GM10266 (cell line): Measurements from ENCODE around the gene SLC41A2.

Experiments used
- DNase-seq: peaks from one replicate; pipeline ENCODE4 v3.0.0; 2012; ENCODE audit errors: extremely low spot score
- TF ChIP-seq, protein P1 (sequence below): IDR thresholded peaks from 2 replicates; pipeline ENCODE4 v1.5.1; 2012; ENCODE audit warnings: mild to moderate bottlenecking, low read depth; ENCODE audit not compliant: control insufficient read depth, insufficient read depth; ENCODE audit errors: missing control alignments

The SLC41A2 gene, protein sequence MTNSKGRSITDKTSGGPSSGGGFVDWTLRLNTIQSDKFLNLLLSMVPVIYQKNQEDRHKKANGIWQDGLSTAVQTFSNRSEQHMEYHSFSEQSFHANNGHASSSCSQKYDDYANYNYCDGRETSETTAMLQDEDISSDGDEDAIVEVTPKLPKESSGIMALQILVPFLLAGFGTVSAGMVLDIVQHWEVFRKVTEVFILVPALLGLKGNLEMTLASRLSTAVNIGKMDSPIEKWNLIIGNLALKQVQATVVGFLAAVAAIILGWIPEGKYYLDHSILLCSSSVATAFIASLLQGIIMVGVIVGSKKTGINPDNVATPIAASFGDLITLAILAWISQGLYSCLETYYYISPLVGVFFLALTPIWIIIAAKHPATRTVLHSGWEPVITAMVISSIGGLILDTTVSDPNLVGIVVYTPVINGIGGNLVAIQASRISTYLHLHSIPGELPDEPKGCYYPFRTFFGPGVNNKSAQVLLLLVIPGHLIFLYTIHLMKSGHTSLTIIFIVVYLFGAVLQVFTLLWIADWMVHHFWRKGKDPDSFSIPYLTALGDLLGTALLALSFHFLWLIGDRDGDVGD

DNA sequence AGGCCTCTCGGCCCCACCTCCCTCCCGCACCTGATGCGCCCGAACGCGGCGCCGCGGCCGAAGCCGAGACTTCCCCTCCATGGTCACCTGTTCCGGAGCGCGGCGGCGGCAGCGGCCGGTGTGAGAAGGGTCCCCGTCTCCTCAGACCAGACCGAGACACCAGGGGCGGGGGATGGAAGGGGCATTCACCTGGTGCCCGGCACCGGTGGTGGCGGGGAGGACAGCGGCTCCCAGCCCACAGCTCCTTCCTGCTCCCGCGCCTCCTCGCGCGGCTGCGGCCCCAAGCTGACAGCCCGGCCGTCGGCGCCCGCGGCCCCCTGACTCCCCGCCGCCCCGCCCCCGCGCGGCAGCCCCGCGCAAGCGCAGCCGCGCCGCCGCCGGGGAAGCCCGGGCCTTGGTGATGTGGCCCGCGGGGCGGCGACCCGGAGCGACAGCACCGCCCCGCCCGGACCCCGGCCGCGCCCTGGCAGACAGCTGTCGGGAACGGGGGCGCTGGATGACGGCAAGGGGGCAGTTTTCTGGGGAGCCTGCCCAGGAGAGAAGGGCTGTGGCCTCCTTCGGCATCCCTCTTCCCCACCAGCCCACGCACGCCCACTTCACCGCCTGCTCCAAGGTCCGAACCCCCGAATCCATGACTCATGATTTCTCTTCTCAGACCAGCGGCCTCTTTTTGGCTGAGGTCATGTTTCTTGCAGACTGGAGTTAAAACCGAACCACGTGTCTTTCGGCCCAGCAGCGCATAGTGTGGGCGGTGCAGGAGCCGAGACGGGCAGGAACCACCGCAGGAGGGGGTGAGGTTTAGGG, at the start of gene SLC41A2:
Gene SLC41A2 (minus strand): TSS at position 290 of the 804 bp plus-strand sequence. CDS start 29,763 bp downstream, outside the sequence.
- peak; percentile 95 for DNase-seq
- TF ChIP-seq, protein P1, sequence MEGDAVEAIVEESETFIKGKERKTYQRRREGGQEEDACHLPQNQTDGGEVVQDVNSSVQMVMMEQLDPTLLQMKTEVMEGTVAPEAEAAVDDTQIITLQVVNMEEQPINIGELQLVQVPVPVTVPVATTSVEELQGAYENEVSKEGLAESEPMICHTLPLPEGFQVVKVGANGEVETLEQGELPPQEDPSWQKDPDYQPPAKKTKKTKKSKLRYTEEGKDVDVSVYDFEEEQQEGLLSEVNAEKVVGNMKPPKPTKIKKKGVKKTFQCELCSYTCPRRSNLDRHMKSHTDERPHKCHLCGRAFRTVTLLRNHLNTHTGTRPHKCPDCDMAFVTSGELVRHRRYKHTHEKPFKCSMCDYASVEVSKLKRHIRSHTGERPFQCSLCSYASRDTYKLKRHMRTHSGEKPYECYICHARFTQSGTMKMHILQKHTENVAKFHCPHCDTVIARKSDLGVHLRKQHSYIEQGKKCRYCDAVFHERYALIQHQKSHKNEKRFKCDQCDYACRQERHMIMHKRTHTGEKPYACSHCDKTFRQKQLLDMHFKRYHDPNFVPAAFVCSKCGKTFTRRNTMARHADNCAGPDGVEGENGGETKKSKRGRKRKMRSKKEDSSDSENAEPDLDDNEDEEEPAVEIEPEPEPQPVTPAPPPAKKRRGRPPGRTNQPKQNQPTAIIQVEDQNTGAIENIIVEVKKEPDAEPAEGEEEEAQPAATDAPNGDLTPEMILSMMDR: peak; percentile 21

DNA sequence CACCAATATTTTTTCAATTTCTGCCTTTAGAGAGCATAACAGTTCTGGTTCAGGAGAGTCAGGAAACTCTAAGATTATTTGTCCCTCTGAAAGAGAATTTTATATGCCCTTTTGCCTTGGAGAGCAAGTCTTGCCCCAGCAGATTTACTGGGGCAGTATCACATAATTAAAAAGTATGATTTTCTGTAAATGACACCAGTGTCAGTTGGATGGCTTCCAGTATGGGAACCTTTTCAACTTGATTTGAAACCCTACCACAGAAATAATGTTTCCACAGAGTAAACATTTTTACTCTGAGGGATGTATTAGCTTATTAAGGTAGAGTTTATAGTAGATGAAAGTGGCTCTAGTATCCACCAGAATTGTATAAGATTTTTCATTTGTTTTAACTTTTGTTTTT, 43.4 kb upstream of the SLC41A2 start:
- TF ChIP-seq, protein P1: no peak
- no peak for DNase-seq

DNA sequence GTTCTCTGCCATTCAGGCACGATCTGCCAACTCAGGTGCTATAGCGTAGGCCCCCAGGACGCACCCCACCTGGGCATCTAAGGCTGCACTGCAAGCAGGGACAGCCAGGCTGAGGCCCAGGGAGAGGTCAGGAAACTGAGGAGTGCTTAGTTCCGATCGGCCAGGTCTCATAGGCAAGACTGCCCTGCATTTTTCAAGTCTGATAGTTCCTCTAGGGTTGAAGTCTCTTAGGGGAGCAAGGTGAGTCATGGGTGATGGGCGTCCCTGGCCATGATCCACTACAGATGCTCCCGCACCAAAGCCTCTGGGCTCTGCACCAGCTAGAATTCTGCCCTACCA, 41.2 kb upstream of the SLC41A2 start:
- TF ChIP-seq, protein P1: no peak

DNA sequence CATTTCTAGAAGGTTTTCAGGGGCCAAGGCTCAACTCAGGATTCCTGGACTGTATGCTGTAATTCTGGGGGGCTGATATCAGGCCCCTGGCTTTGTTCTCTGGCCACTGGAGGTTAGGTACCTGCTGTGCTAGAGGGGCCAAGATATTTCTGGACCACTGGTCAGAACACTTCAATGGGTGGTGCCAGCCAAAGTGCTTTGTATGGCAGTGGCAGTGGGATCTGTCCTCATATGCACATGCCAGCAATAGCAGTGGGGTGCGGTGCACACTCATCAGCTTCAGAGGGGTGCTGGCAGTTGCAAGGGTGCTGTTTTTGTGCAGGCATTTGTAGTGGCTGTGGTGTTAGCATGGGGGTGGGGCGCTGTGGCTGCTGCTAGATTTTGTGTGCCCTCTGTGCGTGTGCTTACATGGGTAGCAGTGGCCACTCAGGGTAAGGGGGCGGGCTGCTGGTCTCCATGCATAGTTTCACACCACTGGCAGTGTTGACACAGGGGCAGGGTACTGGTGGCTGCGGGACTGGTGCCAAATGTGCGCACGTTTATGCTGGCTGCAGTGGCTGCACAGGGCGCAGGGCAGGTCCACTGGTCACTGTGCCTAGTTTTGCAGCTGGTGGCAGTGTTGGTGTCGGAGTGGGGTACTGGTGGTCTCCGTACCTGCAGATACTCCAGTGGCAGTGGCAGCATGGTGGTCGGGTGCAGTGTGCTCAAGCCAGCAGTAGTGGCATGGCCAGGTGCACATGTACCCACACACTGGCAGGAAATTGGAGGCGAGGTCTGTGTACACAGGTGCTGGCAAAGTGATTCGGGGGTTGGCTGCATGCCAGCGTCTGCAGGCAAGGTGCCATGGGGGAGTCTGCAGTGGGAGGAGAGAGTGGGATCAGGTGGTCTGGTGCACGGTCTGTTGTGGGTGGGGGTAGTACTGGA, 40.6 kb upstream of the SLC41A2 start:
- TF ChIP-seq, protein P1: no peak

More for the DNA sequence above, 41.2 kb upstream of the SLC41A2 start:
- DNase-seq: no peak

DNA sequence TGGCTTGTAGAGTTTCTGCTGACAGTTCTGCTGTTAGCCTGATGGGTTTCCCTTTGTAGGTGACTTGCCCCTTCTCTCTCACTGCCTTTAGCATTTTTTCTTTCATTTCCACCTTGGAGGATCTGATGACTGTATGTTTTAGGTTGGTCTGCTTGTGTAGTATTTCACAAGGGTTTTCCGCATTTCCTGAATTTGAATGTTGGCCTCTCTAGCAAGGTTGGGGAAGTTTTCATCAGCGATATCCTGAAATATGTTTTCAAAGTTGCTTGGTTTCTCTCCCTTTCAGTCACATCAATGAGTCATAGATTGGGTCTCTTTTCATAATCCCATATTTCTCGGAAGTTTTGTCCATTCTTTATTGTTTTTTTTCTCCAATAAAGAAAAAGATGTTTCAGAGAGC, 39.5 kb upstream of the SLC41A2 start:
- TF ChIP-seq, protein P1: no peak
- DNase-seq: no peak

More for the DNA sequence above, 40.6 kb upstream of the SLC41A2 start:
- DNase-seq: no peak

DNA sequence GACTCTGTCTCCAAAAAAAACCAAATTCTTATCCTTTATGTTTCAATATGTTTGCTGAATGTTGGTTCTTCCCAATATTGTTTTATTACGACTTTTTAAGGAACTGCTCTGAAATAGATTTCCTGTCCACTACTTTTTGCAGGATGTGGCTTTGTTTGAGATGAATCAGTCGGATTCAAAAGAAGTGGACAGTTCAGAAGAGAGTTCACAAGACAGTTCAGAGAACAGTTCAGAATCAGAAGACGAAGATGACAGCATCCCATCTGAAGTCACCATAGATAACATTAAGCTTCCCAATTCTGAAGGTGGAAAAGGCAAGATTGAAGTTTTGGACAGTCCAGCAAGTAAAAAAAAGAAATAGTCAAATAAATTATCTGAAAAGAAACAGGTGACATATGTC, 36.2 kb upstream of the SLC41A2 start:
- DNase-seq: no peak
- TF ChIP-seq, protein P1: no peak
